ENCODE measurements around the gene CAPN7. TPM values are rescaled to one million over a fixed set of nuclear protein-coding genes. Genes with fewer than 3 reads are reported as not detected.

CAPN7 gene
- total RNA-seq, 1 donor from 2014 or later: 45.7 TPM

- no peak for DNase-seq (ENCODE audit: low spot score in 2 of 2)
- no peak for FAIRE-seq
These were observed 35.3 kb downstream of the CAPN7 start for GRCh38 chr3:15241341-15241740.

GRCh38 chr3:15243822-15244482 is 37.9 kb downstream of the CAPN7 start:
- DNase-seq (ENCODE audit: low spot score in 2 of 2) (no peak), FAIRE-seq (no peak)

- DNase-seq (ENCODE audit: low spot score in 2 of 2) (no peak), FAIRE-seq (no peak)
These were observed 40.1 kb downstream of the CAPN7 start for GRCh38 chr3:15246186-15246585.

- FAIRE-seq (no peak), DNase-seq (ENCODE audit: low spot score in 2 of 2) (no peak)
These were observed 47.1 kb downstream of the CAPN7 start for GRCh38 chr3:15253023-15253697.

GRCh38 chr3:15255215-15255614 is 49.2 kb downstream of the CAPN7 start:
- DNase-seq (ENCODE audit: low spot score in 2 of 2): no peak
- FAIRE-seq: no peak

DNA sequence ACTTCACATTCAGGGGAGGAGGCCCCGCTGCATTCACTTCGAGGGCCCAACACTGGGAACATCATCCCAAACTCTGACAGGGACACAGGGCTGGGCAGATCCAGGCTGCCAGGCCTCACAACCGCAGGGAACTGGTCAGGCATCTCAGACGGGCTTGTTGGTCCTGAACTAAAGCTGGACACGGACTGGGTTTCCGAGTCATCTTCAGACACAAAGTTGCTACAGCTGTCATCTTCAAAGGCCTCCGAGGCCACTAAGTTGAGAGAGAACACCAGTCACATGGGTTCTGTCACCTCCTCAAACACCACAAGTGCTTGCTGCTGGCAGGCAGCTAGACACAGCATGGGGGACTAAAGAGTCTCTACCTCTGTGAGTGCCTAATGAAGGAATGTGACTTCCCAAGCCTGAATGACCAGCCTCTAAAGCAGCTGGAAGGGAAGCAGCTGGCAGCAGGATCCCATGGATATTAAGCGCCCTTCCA is 50.9 kb downstream of the CAPN7 start:
- DNase-seq (ENCODE audit: low spot score in 2 of 2) (no peak), FAIRE-seq (no peak)

DNA sequence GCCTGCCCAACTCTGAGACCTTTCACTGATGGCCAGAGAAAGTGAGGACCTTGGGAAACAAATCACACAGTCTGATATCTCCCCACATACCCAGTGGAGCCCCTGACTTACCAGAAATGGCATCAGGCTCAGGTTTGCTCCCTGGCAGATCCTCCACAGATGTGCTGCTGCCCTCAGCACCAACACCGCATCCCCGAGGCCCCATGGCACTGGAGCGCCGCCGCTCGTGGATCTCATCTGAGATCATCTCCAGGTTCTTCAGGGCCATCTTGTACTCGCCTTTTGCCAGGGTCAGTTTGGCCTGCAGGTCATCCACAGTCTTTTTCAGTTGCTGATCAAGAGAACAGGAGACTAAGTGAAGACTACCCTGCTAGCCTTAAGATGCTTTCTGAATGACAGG is 52.7 kb downstream of the CAPN7 start:
- DNase-seq (ENCODE audit: low spot score in 2 of 2): no peak
- no peak for FAIRE-seq

- DNase-seq (ENCODE audit: low spot score in 2 of 2) (no peak), FAIRE-seq (no peak)
These were observed 54.5 kb downstream of the CAPN7 start for GRCh38 chr3:15260531-15260930.

GRCh38 chr3:15261274-15261673 is 55.2 kb downstream of the CAPN7 start:
- no peak for DNase-seq (ENCODE audit: low spot score in 2 of 2)
- FAIRE-seq: no peak

GRCh38 chr3:15262021-15262420 is 56.0 kb downstream of the CAPN7 start:
- FAIRE-seq (no peak), DNase-seq (ENCODE audit: low spot score in 2 of 2) (no peak)

DNA sequence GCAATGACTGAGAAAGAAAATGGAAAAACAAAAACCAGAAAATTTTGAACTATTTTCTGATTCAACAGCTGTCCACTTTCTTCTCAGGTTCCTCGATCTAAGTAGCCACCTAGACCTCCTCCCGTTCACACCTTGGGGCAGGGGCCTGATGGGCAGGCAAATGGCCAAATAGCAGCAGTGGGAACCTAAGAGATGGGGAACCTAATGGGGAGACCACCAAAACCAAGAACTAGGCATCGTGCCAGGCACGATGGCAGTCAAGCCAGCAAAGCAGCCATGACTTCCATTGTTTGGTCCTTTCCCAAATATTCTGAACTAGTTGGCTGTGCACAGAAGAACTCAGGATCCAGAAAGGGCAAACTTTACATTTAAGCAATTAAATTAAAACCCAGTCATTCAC is 57.1 kb downstream of the CAPN7 start:
- FAIRE-seq (no peak), DNase-seq (ENCODE audit: low spot score in 2 of 2) (no peak)

DNA sequence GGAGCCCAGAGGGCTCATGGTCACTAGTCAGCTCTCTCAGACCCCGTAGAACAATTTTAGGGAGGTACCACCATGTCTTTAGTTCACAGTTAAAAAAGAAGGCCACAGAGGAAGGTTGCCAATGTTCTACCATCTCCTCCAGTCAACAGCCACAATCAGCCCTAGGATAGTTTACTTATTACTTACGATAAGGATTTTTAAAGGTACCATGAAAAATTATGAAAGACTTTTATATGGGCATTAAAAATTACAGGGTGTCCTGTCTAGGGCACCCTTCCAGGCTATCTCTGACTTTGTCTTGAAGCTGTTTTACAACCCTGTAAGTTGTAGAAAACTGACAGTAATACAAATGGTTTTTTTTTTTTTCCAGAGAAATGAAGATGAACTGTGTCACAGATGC is 57.9 kb downstream of the CAPN7 start:
- no peak for FAIRE-seq

DNA sequence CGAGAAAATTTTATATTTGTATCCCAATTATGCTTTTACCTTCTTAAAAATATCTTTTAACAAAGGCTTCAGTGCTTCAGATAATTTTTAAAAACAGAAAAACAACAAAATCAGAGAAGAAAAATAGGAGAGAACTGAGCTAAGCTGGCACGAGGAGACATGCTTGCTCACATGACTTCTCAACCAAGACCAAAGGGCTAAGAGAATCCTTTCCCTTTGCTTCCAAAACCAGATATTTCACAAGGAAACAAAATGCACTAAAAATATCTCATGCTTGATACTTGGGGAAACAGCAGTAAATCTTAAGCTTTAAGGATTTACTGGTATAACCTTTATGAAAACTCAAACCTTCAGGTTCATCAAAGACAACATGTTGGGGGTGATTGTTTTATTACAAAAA is 58.4 kb downstream of the CAPN7 start:
- FAIRE-seq (no peak), DNase-seq (ENCODE audit: low spot score in 2 of 2) (no peak)

More for the DNA sequence above, 57.9 kb downstream of the CAPN7 start:
- no peak for DNase-seq (ENCODE audit: low spot score in 2 of 2)

- no peak for FAIRE-seq
- no peak for DNase-seq (ENCODE audit: low spot score in 2 of 2)
These were observed 59.8 kb downstream of the CAPN7 start for GRCh38 chr3:15265655-15266509.

DNA sequence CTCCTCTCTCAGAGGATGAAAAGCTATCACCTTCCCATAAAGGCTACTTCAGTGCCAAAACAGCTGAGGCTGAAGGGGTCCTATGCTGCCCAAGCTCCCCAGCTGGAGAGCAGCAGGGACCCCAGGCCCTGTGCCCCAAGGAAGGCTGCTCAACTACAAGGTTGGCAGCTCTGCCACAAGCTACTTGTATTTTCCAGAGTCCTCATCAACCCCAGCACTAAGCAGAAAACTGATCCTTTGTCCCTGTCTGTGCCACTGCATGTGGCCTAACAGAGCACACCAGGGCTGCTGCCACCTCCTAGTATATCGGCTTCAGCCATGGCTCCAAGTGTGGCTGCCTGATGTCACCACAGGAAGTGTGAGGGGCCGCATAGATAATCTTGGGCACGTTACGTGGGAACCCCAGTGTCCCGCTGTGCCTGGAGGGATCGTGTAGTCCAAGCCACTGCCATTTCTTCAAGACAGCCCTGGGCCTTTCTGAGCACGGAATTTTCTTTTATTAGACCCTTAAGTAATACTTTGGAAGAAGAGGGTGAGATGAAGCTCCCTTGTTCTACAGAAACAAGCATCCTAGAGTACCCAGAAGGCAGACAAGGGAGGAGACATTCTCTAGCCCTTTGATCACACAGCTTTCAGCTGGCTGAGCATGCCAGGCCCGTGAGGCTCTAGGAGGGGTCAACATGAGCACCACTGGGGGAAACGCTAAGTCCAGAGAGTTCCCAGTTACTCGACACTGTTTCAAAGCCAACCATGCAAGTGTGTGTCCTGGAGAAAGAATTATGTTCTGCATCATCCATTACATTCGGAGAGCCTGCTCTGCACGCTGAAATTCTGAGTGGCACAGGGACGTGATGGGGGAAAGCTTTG is 60.7 kb downstream of the CAPN7 start:
- FAIRE-seq (no peak), DNase-seq (ENCODE audit: low spot score in 2 of 2) (no peak)

DNA sequence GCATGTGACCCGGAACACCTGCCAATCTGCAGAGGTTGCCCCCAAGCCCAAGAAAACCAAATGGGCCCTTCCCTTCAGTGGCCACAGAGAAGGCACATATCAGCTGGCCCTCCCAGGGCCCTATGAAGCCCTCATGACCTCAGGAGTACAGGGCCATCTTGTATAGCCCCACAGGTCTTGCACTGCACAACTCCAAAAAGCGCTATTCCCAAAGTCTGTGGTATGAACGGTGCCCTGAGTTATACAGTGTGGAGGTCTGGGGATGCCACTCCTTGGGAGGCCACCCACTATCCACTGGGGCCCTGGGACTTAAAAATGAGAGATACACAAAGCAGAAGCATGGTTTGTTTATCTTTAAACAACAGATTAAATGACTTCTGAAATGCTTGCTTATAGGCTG is 61.5 kb downstream of the CAPN7 start:
- no peak for DNase-seq (ENCODE audit: low spot score in 2 of 2)
- FAIRE-seq: no peak

DNA sequence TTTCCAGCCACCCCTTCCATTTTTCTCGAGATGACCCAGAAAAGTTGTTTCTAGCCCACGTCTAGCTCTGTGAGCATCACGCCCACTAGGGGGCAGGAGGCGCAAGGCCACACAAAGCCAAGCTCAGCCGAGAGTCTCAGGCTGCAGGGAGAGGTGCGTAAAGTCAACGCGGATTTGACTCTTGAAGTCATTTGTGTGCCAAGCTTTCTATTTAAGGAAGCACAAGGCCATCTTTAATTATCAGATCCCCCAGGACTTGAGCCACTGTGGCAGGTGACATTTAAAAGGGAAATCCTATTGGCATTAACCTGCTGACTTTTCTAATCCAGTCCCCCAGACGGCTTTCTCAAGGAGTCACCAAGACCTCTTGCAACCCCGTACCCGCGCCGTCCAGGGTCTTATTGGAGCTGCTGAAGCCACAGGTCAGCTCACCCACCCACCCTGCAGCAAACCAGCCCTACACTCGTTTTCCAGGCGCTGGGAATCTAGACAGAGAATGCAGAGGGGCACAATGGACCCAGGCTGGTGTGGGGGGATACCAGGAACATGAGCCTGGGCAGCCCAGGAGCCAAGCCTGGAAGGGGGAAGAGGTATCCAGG is 62.1 kb downstream of the CAPN7 start:
- FAIRE-seq (no peak), DNase-seq (ENCODE audit: low spot score in 2 of 2) (peak; percentile 49 to 76)

DNA sequence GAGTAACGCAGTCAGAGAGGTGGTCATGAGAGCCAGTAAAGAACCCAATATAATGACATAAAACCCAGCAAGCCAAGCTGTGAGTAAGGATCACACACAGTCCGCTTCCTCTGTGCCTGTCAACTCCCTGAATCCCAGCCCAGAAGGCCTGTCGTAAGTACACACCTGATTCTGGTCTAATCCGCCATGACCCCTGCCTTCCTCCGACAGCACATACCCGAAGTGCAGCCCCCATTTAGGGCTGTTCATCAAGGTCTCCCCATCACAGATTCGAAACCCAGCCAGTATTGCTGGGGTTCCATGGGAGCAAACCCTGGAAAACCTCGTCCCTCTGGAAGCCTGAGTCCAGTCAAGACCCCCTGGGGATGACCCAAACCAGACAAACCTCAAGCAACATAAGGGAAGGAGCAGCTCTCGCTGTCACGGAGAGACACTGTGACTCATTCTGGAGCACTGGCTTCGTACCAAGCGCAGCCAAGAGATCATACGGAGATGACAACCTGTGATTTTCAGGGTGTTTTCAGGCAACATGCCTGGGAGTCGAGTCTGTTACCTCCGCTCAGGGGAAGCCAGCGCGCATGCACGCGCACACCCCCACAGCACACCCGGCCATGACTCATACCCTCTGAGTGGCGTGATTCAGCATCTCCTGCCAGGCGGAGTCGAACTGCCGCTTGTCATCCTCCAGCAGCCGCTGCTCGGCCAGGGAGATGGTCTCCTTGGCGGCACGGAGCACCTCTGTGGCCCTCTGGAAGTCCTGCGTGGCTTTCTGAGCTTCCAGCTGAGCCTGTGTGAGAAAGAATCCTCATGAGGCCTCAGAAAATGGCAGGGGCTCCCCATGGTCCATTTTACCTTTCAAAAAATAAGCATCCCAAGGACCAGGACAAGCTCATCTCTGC is 63.3 kb downstream of the CAPN7 start:
- FAIRE-seq (no peak), DNase-seq (ENCODE audit: low spot score in 2 of 2) (peak; percentile 46 to 70)

DNA sequence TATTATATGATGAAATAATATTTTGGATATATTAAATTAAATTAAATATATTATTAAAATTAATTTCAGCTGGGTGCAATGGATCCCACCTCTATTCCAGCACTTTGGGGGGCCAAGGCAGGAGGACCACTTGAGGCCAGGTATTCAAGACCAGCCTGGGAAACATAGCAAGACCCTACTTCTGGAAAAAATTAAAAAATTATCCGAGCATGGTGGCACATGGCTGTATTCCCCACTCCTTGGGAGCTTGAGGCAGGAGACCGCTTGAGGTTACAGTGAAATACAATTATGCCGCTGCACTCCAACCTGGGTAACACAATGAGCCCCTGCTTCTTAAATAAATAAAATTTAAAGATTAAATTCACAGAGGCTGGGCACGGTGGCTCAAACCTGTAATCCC is 65.0 kb downstream of the CAPN7 start:
- no peak for FAIRE-seq

More for the DNA sequence above, 65.0 kb downstream of the CAPN7 start:
- DNase-seq (ENCODE audit: low spot score in 2 of 2): no peak

Data from frontal cortex (tissue), 4 donors.